Stimulated activated CD8-positive, alpha-beta memory T cell treated with anti-CD3 and anti-CD28 coated beads, Interleukin-12 subunit alpha, Interleukin-12 subunit beta, amount 100 ng/mL, for 24 hours (primary cell): ENCODE data around the gene CCDC160.
"Not testable (repeated sequence)": the region's sequence is repeated elsewhere in the genome, so short reads cannot be mapped to it uniquely, and the experiment has no call there.

Source experiments
- DNase-seq: peaks from one replicate; pipeline ENCODE4 v3.0.0-alpha.2; 2020; ENCODE audit errors: extremely low read depth

Gene CCDC160

DNA sequence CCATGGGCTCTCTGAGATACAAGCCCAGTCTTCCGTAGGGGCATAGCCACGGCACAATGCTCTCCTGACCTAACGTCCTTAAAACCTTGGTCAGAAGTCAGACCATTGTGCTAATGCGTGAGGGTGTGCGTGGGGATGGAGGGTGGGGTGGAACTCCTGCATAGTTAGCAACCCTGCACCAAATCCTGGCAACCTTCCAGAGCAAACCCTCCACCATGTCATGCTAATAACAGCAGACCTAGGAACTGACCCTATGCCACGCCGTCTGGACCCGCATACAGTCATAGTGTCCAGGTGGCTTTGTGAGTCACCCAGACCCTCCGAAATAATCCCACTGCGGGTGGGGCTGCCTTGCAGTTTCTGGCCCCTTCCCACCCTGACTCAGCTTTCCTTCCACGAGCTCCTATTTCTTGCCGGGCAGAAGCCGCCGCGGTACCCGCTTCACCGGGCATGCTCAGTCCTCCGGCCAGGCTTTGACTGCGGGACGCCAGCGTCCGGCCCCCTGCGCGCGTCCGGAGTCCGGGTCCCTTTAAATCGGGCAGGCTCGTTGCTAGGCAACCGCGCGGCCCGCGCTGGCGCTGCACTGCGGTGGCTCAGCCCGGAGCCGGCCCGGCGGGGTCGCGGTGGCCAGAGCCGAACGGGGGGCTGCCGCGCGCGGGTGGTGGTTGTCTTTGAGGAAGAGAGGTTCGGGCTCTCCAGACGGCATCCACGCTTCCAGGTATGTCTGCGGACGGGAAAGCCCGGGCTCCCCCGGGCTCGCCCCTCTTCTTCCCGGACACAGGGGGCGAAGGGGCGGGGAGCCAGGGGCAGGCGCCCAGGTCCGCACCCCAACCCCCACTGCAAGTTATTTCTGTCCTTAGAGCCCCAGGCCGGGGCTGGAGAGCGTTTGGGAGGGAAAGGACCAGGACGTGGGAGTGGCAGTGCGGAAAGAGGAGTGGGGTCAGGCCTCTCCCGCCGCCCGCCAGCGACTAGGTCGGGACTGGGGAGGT lies at the start of gene CCDC160:
Gene CCDC160 (plus strand): TSS at position 557 of the 989 bp plus-strand sequence. CDS start 7,619 bp downstream, outside the sequence.
- no peak for DNase-seq

DNA sequence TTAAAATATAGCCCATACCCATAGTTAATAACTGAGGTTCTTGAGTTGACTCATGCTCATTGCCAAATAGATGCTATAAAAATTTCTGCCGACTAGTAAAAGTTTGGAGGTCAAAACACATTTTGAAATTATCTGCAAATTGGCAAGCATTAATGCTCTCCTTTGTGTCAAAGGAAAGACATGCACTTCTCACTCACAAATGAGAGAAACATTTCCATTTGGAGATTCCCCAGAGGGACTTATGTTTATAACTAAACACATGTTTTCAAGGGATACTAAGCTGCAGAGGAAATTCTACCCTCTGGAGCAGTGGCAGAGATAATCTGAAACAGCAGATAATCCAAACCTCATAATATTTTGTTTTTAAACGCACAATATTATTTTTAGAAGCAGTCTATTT lies 45.7 kb upstream of the CCDC160 start:
- no peak for DNase-seq

DNA sequence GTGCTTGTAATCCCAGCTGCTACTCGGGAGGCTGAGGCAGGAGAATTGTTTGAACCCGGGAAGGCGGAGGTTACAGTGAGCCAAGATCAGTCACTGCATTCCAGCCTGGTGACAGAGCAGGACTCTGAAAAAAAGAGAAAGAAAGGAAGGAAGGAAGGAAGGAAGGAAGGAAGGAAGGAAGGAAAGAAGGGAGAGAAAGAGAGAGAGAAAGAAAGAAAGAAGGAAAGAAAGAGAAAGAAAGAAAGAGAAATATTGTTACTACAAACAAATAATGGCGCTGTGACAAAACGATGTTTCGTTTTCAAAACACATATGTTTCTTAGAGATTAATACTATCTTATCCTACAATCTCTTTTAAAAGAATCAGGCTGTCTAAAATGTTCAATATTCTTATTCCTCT lies 42.1 kb upstream of the CCDC160 start:
- DNase-seq: no peak

- no peak for DNase-seq
Observed at GRCh38 chrX:134202561-134202960, 34.4 kb upstream of the CCDC160 start.

- DNase-seq: no peak
Observed at GRCh38 chrX:134206221-134206620, 30.8 kb upstream of the CCDC160 start.

DNA sequence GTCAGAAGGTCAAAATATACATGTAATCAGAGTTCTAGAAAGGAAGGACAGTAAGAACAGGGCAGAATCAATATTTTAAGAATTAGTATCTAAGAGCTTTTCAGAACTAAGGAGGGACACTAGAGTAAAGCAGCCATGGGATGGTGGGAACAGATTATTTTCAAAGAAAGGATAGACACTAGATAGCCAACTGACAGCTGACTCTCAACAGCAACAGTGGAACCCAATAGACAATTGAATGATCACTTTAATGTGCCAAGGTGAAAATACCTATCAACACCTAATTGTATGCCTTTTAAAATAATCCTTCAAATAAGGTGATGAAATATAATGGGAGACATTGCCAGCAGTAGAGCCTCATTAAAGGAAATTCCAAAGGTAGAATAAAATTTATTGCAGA lies 26.5 kb upstream of the CCDC160 start:
- DNase-seq: no peak

- no peak for DNase-seq
Observed at GRCh38 chrX:134235236-134235635, 1.7 kb upstream of the CCDC160 start.

GRCh38 chrX:134238144-134238543 lies 1.2 kb downstream of the CCDC160 start:
- DNase-seq: not testable (repeated sequence)

GRCh38 chrX:134239016-134239415 lies 2.0 kb downstream of the CCDC160 start:
- no peak for DNase-seq

DNA sequence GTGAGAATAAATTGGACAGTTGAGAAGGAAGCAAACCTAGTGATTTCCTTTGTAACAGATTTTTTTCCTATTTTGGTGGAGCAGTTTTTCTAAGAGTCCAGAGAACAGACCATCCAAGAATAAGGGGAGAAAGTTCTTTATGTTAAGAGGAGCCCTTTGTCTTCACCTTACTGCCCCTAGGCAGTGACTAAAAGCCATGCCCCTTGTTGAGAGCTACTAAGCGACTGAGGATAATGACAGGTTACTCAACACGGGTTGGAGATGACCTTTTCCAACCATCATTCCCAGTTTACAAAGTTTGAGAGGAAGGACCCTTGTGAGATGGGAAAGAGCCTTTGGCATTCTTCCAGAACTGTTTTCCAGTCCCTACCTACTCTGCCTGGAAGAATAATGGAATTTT lies 3.2 kb downstream of the CCDC160 start:
- no peak for DNase-seq

DNA sequence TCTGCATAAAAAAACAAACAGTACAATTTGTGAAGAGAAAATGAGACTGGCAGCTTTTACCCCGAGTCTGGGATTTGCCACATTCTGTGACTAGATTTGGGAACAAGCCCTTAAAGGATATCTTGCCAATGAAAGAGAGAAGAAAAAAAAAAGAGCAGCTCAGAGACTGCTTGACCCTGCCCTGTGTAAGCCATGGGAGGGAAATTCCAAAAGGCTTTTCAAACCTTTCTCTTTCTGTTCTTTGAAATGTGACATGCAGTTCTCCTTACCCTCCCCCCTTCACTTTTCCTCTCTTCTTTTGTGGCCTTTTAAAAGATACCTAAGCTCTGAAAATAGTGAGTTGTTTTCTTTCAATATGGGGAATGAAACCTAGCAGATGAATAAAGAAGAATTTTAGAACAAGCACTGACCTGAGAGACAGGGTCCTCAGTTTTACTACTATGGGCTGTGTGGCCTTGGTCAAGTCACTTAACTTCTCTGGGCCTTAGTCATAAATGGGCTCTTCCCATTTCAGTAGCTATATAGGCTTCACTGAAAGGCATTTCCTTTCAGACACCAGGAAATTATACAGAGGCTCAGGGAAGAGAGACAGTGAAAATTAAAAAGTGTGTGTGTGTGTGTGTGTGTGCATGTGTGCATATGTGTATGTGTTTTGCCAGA lies 5.1 kb downstream of the CCDC160 start:
- DNase-seq: no peak

- DNase-seq: no peak
Observed at GRCh38 chrX:134244043-134244442, 7.1 kb downstream of the CCDC160 start.

- DNase-seq: no peak
Observed at GRCh38 chrX:134246282-134246681, 9.3 kb downstream of the CCDC160 start.

GRCh38 chrX:134247492-134247891 lies 10.5 kb downstream of the CCDC160 start:
- DNase-seq: no peak

- DNase-seq: no peak
Observed at GRCh38 chrX:134249241-134249640, 12.3 kb downstream of the CCDC160 start.

DNA sequence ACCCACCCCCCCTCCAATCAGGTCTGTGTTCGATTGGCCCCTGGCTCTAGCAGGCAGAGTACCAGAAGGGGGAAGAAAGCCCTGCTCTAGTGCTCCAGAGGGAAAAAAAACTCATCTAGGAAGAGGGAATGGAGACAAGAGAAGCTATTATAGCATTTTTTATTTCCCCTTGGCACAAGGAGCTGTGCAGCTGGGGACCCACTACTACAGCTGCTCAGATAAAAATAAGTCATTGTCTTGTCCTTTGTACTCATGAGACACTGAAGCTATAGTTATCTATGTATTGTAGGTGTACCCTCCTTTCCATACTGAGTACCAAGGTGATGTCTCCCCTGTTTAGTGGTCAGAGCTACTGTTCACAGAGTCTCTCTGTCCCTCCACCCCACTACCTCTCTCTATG lies 14.3 kb downstream of the CCDC160 start:
- no peak for DNase-seq

GRCh38 chrX:134254511-134254910 lies 17.5 kb downstream of the CCDC160 start:
- DNase-seq: no peak

DNA sequence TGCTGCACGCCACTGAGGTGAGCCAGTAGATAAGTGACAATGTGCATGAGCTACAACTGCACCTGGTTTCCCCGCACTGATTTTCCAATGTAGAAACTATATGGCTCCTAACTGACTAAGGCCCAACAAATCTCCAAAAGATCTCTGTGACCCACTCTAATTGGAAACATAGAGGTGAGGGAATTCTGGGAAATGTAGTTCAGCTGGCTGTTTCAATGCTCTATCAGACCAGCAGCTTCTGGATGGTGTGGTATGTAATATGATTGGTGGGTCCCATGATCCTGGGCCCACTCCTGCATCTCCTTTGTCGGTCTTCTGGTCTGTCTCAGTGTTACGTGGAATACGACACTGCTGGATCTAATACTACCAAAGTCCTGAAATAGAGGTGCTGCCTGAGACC lies 18.6 kb downstream of the CCDC160 start:
- no peak for DNase-seq

- DNase-seq: no peak
Observed at GRCh38 chrX:134256684-134257083, 19.7 kb downstream of the CCDC160 start.

GRCh38 chrX:134258202-134258601 lies 21.2 kb downstream of the CCDC160 start:
- no peak for DNase-seq

GRCh38 chrX:134285934-134286333 lies 49.0 kb downstream of the CCDC160 start:
- not testable (repeated sequence) for DNase-seq

DNA sequence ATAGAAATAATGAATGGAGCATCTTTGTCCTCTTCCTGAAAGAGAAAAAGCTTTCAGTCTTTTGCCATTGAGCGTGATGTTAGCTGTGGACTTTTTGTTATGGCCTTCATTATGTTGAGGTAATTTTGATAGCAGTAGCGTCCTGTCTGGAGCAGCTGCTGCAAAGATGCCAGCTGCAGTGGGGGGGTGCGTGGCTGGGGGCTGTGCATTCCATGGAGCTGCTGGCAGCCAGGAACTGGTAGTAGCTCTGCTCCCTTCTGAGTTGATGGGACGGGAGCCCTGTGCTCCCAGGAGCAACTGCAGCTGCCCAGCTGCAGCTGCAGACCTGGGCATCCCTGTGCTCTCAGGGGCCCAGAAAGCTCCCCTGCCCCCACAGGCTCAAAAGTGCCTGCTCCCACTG lies 50.4 kb downstream of the CCDC160 start:
- DNase-seq: no peak

- DNase-seq: no peak
Observed at GRCh38 chrX:134294548-134294947, 57.6 kb downstream of the CCDC160 start.
